GM19468 (cell line): ENCODE measurements around the gene NDUFAF3.
"Not testable (repeated sequence)": the region's sequence is repeated elsewhere in the genome, so short reads cannot be mapped to it uniquely, and the experiment has no call there.

Experiments used
- ATAC-seq: cut with Tn5 transposase; IDR thresholded peaks from one replicate; pipeline ENCODE4 v1.9.1; 2021; ENCODE audit warnings: mild to moderate bottlenecking, moderate library complexity, moderate number of reproducible peaks; ENCODE audit not compliant: unreplicated experiment; ENCODE audit errors: extremely low read depth

NDUFAF3 gene

DNA sequence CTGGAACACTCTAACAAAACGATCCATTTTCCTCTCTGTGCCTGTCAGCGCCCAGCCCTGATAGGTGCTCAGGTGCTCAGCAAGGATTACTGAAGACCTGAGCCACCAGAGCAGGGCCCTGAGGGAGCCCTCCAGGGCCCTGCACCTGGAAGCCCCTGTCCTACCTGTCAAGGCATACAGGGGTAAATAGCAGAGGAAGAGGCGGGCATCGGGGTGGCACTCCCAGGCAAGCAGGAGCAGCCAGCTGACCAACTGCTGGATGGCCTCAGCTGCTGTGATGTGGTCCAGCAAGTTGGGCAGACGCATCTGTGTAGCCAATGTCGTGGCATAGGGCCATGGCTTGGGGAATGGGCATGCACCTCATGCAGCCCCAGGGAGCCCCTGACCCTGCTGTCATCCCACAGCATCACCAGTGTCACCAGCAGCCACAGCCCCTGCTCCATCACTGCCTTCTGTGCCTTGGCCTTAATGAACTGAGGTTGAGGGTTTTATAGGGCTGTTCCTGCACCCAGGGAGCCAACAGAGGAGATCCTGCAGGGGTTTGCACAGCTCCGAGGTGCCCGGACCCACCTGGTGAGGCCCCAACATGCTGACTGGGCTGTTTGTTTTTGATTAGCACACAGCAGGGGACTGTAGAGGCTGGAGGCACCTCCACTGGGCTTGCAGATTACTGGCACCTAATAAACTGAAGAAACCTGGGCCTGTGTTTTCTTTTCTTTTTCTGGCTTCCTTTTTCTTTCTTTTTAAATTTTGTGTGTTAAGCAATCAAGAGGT is 22.6 kb upstream of the NDUFAF3 start:
- ATAC-seq, result no peak

DNA sequence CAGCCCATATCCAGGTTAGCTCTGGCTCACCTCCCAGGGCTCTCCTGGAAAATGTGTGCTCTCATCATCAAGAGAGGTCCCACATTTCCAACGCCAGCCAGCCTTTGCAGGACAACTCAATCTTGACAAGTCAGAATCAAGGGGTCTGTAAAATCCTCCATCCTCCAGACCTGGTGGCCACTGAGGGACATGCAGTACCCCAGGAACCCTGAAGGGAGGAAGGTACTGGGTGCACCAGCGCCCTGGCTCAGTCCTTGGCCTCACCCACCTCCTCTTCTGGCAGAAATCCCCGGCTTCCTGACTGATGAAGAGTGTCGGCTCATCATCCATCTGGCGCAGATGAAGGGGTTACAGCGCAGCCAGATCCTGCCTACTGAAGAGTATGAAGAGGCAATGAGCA is 20.8 kb upstream of the NDUFAF3 start:
- ATAC-seq, result no peak

DNA sequence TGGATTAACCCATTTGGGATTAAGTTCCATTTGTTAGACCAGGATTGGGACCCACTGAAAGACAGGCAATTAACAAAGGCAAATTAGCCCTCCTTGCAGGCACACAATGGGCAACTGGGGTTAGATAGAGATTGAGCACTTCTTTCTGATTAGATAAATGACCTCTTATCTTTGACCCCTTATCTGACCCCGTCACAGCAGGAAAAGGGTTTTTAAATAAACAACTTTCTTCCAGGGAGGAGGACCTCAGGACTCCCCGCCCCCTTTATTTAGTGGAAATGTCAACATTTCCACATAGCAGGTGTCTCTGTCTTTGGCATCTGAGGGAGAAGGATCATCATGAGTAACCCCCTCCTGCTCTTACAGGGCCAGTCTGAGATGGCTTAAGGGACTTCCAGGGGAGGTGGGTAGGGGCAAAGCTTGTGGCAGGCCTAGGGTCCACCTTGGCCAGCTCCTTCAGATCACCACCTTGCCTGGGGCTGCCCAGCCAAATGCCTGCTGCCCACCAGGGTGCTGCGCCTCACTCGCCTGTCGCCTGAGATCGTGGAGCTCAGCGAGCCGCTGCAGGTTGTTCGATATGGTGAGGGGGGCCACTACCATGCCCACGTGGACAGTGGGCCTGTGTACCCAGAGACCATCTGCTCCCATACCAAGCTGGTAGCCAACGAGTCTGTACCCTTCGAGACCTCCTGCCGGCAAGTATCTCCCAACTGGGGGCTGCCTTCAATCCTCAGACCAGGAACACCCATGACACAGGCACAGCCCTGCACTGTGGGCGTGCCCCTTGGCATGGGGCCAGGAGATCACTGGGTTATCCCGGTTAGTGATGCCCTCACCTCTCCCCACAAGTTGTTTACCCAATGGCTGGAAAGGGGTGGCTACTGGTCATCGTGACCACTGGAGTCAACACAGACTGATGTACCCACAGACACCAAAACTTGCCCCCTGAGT is 17.3 kb upstream of the NDUFAF3 start:
- no peak for ATAC-seq

DNA sequence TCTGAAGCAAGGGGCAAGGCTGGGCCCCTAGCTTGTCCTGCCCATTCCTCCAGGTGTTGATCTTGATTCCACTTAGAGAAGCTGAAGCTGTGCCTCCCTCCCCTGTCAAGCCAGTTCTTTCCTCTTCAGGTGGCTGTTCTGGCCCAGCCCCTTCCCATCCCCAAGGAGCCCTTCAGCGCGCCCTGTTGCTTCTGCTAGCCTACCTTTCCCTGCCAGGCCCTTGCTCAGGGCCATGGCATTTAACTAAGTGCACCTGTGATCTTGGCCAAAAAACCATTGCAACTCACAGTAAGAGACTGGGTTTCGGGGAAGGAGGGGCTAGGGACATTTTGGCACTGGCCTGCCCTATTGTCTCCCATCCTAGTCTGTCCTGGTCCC is 16.6 kb upstream of the NDUFAF3 start:
- no peak for ATAC-seq

DNA sequence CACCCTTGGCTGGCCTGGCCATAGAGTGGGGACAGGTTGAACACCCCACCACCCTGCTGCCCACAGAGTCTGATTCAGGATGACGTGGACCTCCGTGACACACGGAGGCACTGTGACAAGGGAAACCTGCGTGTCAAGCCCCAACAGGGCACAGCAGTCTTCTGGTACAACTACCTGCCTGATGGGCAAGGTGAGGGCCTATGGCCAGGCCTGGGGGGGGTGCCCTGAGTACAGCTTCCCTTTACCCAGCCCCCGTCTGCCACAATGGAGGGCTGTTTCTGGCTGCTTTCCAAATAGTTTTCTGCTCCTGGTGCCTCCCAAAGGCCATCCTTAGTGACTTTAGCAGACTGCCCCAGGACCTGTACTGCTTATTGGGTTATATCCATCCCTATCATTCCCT is 15.9 kb upstream of the NDUFAF3 start:
- no peak for ATAC-seq

DNA sequence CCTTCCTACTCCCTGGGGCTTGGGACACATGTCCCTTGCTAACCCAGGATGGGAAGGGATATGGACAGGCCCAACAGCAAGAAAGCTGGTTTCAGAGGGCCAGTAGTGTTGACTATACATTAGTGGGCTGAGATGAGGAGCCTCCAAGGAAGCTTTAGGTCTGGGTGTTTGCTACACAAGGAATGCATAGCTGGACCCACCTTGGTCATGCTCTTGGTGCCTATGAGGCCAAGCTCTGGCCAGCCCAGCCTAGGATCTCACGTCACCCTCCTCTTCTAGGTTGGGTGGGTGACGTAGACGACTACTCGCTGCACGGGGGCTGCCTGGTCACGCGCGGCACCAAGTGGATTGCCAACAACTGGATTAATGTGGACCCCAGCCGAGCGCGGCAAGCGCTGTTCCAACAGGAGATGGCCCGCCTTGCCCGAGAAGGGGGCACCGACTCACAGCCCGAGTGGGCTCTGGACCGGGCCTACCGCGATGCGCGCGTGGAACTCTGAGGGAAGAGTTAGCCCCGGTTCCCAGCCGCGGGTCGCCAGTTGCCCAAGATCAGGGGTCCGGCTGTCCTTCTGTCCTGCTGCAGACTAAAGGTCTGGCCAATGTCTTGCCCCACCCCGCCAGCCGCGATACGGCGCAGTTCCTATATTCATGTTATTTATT is 15.4 kb upstream of the NDUFAF3 start:
- ATAC-seq, result no peak

DNA sequence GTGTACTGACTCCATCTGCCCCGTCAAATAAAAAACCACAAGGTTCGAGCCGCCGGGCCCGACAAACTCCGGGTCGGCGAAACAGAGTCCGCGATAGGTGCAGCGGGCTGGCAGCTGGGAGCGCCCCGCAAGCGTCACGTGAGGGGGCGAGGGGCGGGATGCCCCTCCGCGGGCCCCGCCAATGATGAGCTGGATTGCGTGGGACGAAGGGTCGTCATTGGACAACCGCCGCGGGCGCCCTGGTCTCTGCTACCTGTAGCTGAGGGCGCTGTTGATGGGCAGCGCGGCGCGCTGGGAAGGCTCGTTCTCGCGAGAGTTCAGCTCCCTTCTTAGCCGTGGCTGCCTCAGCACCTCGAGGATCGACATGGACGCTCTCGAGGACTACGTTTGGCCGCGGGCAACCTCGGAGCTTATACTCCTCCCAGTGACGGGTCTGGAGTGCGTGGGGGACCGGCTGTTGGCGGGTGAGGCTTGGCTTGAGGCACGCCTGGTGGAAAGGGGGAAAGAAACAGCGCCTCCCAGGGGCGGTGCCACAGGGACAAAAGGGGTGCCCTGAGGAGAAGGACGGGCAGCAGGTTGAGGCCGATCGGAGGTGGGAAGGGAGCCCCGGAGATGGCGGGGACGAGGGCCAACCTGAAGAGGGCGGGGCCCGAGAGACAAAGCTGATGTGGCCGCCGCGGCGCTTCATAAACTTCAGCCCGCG is 14.7 kb upstream of the NDUFAF3 start, which contains the start of gene WDR6:
WDR6 (plus strand) TSS at position 324 of the 703 bp plus-strand sequence; CDS start at position 365, 41 bp downstream.
- ATAC-seq, result peak; percentile 64

DNA sequence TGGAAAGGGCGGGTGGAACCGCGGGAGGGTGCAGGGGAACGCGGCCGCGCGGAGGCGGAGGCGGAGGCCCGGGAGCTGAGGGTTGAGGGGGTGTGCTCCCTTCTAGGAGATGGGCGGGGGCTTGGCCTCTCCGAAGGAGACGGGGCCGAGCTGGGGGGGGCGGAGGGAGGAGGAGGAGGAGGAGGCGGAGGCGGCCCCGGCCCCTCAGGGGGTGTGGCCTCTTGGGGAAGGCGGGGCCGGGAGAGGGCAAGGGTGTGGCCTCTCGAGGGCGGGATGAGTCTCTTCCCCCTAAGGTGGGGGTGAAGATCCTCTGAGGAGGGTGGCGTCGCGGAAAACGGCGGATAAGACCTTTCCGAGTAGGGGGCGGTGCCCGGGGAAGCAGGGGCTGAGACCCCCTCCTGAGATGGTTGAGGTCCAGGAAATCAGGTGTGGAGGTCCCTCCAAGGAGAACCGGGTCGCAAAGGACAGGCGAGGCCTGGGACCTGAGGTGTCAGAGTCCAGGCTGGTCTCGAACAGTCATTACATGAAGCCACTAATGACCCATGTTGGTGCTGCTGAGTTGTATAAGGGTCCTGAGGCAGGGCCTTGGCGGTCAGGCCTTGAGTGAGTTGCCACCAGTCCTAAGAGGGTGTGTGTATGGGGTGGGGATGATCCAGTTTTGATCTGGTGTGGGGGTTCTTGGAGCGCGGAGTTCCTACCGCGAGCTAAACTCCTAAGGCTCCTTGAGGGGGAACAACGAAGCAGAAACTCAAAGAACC is 14.0 kb upstream of the NDUFAF3 start:
- no peak for ATAC-seq

DNA sequence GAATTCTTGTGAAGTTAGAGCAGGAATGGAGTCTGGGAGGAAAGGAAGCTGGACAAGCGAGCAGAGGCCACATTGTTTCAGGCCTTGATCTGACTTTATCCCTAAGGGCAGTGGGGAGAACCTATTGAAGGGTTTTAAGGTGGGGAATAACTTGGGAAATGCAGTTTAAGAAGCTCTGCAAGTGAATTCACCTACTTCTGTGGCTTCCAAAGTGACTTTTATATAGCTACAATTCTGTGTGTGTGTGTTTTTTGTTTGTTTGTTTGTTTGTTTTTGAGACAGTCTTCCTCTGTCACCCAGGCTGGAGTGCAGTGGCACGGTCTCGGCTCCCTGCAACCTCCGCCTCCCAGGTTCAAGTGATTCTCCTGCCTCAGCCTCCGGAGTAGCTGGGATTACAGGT is 13.3 kb upstream of the NDUFAF3 start:
- ATAC-seq, result not testable (repeated sequence)

DNA sequence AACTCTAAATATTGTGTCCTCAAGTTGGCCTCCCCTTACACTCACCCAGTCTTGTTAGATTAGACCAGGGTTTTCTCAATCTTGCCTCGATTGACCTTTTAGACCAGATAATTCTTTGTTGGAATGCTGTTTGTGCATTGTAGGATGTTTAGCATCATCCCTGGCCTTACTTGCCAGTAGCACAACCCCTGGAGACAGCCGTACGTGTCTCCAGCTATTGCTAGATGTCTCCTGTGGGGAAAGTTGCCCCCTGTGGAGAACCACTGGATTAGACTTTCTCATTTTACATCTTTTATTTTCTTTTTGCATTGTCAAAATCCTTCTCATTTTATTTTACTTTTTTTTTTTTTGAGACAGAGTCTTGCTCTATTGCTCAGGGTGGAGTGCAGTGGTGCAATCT is 12.5 kb upstream of the NDUFAF3 start:
- no peak for ATAC-seq

DNA sequence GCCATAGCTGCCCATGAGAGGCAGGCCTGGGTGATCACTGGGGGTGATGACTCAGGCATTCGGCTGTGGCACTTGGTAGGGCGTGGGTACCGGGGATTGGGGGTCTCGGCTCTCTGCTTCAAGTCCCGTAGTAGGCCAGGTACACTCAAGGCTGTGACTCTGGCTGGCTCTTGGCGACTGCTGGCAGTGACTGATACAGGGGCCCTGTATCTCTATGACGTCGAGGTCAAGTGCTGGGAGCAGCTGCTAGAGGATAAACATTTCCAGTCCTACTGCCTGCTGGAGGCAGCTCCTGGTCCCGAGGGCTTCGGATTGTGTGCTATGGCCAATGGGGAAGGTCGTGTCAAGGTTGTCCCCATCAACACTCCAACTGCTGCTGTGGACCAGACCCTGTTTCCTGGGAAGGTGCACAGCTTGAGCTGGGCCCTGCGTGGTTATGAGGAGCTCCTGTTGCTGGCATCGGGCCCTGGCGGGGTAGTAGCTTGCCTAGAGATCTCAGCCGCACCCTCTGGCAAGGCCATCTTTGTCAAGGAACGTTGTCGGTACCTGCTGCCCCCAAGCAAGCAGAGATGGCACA is 9.4 kb upstream of the NDUFAF3 start:
- no peak for ATAC-seq

DNA sequence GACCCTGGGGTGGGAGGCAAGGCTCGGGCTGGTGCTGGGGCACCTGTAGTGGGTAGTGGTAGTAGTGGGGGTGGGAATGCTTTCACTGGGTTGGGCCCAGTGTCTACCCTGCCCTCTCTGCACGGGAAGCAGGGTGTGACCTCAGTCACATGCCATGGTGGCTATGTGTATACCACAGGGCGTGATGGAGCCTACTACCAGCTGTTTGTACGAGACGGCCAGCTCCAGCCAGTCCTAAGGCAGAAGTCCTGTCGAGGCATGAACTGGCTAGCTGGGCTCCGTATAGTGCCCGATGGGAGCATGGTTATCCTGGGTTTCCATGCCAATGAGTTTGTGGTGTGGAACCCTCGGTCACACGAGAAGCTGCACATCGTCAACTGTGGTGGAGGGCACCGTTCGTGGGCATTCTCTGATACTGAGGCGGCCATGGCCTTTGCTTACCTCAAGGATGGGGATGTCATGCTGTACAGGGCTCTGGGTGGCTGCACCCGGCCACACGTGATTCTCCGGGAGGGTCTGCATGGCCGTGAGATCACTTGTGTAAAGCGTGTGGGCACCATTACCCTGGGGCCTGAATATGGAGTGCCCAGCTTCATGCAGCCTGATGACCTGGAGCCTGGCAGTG is 8.7 kb upstream of the NDUFAF3 start:
- no peak for ATAC-seq

DNA sequence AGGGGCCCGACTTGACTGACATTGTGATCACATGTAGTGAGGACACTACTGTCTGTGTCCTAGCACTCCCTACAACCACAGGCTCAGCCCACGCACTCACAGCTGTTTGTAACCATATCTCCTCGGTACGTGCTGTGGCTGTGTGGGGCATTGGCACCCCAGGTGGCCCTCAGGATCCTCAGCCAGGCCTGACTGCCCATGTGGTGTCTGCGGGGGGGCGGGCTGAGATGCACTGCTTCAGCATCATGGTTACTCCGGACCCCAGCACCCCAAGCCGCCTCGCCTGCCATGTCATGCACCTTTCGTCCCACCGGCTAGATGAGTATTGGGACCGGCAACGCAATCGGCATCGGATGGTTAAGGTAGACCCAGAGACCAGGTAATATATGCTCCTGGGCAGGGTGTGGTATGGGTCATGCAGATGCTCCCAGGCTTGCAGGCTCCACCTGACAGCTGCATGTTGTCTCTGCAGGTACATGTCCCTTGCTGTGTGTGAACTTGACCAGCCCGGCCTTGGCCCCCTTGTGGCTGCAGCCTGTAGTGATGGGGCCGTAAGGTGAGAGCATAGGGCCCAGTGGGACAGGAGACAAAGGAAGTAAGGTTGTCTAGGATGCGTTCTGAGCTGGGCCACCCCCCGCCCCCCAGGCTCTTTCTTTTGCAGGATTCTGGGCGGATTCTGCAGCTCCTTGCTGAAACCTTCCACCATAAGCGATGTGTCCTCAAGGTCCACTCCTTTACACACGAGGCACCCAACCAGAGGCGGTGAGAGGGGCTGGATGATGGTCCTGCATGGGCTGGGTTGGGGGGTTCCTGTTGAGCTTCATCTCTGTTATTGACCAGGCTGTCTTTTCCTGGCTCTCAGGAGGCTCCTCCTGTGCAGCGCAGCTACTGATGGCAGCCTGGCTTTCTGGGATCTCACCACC is 7.9 kb upstream of the NDUFAF3 start:
- ATAC-seq, result no peak

DNA sequence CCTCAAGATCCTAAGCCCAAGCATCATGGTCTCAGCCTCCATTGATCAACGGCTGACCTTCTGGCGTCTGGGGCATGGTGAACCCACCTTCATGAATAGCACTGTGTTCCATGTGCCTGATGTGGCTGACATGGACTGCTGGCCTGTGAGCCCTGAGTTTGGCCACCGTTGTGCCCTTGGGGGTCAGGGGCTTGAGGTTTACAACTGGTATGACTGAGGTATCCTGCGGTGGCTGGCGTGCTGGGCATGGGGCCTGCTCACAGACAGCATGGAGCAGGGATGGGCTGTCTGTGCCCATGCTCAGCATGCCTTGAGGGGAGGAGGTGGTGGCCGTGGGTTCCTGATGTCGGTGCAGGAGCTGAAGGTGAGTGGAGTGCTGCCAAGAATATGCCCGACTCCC is 6.8 kb upstream of the NDUFAF3 start:
- ATAC-seq, result no peak

DNA sequence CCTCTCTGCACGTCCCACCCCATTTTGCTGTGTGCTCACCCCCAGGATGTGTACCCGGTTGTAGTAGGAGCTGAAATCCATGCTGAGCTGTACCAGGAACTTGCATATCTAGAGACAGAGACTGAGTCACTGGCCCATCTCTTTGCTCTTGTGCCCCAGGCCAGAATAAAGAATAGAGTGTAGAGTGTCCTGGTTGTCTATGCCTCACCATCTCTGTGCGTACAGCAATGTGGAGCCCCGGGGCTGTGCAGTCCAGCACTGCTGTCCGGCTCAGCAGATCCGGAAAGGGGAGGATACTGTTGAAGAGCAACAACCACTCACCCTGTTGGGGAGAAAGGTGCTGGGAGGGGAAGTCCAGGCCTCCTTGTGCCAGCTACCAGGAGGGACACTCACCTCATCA is 6.2 kb upstream of the NDUFAF3 start:
- no peak for ATAC-seq

DNA sequence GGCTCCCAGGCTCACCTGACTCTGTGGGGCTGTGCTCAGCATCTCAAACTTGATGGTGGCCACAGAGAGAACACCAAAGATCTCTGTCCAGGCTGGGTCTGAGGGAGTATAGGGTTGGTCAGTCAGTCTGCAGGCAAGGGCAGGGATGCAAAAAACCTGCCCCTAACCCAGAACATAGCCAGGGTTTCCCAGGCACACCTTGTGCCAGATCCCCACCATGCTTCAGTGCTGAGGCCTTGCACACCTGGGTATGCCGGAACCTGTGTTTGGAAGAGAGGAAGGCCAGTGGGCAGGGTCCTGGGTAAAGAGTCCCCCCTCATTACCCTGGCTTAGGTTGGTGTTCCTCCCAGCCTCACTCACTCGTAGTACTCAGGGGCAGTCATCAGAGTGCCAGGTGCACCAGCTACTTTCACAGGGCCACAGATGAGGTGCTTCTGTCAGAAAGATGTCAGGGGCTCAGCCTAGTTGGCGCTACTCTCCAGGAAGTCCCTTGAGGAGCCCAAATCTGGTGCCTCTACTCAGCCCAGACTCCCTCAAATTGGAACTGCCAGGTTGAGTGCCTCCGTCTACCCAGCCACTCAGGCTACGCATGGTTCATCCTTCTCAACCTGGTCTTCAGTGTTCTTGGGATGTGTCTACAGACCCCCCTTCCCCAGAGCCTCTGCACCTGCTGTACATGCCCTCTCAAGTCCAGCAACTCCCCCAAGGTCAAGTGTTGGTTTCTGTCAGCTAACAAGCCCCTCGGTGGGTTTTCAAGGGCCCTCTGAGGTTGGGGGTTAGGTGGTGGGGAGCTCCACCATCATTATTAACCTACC is 5.3 kb upstream of the NDUFAF3 start:
- ATAC-seq, result no peak
